ENCODE results near the gene NEU4. TPM values are rescaled to one million over a fixed set of nuclear protein-coding genes. Genes with fewer than 3 reads are reported as not detected.

The NEU4 gene
- total RNA-seq, 4 donors from 2014 or later, result 0.15 TPM; not detected in 3

DNA sequence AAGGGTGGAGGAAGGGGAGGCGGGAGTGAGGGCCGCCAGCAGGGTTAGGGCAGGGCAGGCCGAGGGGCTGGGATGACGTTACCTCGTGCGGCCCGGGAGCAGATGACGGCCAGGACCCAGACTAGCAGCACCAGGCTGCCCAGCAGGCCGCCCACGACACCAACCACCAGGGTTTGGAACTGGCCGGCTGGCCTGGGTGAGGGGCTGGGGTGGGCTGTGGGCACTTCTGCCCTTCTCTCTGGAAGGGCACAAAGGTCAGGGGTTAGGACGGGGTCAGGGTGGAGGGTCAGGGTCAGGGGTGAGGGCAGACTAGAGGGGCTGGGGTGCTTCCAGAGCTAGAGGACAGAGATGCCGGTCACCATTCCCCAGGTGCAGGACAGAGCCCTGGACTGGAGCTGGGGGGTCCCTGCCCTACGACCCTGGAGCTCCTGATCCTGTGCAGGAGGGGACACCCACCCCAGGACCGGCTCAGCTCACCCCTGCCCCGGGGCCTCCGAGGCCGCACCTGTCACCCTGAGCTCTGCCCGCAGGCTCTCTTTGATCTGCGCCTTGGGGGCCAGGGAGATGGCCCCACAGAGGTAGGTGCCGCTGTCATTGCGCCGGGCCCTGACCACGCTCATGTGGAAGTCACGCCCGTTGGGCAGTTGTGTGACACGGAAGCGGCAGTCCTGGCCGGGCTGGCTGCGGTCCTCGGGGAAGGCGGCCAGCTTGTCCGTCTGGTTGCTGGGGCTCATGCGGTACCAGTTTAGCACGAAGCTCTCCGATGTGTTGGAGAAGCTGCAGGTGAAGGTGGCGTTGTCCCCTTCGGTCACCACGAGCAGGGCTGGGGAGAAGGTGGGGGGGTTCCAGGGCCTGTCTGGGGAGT lies 43.4 kb downstream of the NEU4 start:
- 91 to 93% methylated on average over 34 to 39 of the region's 39 CpGs for WGBS, 2 donors
- H3K4me3 ChIP-seq (ENCODE audit: low read depth, poor library complexity, severe bottlenecking), result no peak overlapping the region
- peak in 1 of 2 donors; percentile 77 for DNase-seq (ENCODE audit: low spot score in 2 of 2)
- TF ChIP-seq, protein P1, sequence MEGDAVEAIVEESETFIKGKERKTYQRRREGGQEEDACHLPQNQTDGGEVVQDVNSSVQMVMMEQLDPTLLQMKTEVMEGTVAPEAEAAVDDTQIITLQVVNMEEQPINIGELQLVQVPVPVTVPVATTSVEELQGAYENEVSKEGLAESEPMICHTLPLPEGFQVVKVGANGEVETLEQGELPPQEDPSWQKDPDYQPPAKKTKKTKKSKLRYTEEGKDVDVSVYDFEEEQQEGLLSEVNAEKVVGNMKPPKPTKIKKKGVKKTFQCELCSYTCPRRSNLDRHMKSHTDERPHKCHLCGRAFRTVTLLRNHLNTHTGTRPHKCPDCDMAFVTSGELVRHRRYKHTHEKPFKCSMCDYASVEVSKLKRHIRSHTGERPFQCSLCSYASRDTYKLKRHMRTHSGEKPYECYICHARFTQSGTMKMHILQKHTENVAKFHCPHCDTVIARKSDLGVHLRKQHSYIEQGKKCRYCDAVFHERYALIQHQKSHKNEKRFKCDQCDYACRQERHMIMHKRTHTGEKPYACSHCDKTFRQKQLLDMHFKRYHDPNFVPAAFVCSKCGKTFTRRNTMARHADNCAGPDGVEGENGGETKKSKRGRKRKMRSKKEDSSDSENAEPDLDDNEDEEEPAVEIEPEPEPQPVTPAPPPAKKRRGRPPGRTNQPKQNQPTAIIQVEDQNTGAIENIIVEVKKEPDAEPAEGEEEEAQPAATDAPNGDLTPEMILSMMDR (IDR thresholded peaks at IDR 0.05), result no peak
- TF ChIP-seq POLR2A (IDR thresholded peaks at IDR 0.05), result no peak
- intact Hi-C loops (cut with DNase I; ENCODE audit: low total_unique reads), result no loop called here

DNA sequence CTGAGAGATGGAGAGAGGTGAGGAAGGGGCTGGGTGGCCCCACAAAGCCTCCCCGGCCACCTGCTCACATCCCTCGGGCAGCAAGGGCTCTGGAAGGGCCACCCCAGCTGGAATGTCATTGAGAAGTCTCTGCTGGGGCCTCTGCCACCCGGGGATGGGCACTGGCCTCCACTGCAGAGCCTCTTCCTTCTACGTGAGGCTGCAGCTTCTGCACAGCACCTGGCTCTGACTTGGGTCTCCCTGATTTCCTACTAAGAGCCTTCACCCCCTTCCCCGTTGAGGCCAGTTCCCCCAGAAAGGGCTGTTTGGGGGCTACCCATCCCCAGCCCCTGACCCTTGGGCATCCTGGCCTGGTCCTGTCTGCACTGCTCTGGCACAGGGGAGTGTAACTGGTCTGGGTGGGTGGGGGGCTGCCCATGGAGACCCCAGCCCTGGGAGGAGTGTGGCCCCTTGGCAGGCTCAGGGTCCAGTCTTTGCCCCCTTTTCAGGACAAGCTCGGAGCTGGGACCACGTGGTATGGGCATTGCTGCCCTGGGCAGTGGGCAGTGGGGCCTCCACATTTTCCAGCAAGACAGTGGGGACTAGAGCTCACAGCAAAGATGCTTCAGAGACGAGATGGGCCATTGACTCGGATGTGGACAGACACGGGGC lies 44.1 kb downstream of the NEU4 start:
- no peak overlapping the region for H3K4me3 ChIP-seq (ENCODE audit: low read depth, poor library complexity, severe bottlenecking)
- intact Hi-C loops (cut with DNase I; ENCODE audit: low total_unique reads), result no loop called here
- 91 to 95% methylated on average over 7 to 10 of the region's 10 CpGs for WGBS, 2 donors
- no peak for TF ChIP-seq POLR2A (IDR thresholded peaks at IDR 0.05)
- TF ChIP-seq, protein P1 (IDR thresholded peaks at IDR 0.05), result no peak
- DNase-seq (ENCODE audit: low spot score in 2 of 2), result peak in 1 of 2 donors; percentile 74

DNA sequence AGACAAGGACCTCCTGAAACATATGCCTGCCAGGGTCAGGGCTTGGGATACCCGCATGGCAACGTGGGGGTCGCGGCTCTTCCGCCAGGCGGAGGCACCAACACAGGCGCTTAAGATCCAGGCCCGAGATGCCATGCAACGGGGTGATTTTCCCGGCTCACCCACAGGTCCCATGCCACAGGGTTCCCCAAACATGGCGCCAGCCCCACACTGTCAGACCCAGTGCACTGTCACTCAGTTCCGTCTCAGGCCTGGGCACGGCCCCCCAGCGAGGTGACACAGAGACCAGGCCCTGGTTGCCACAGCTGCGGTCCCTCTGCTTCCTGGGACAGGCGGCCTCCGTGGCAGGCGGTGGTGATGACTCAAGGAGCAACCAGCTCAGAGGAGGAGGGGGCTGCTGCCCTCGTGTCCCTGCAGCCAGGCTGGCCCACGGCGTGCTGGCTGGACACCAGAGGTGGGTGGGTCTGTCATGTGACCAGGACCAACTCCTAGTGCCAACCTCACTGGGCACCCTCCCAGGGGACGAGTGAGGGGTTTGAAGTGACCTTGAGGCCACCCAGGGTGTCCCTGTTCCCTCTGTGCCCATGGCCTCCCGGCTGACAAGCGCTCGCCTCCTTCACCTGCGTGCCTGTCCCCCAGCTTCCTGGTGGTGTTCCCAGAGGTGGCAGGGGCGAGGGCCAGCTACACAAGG lies 44.8 kb downstream of the NEU4 start:
- 80 to 83% methylated on average over 13 to 25 of the region's 27 CpGs for WGBS, 2 donors
- intact Hi-C loops (cut with DNase I; ENCODE audit: low total_unique reads), result no loop called here
- no peak overlapping the region for H3K4me3 ChIP-seq (ENCODE audit: low read depth, poor library complexity, severe bottlenecking)
- DNase-seq (ENCODE audit: low spot score in 2 of 2), result peak in 1 of 2 donors; percentile 86
- TF ChIP-seq, protein P1 (IDR thresholded peaks at IDR 0.05), result no peak
- TF ChIP-seq POLR2A (IDR thresholded peaks at IDR 0.05), result no peak

DNA sequence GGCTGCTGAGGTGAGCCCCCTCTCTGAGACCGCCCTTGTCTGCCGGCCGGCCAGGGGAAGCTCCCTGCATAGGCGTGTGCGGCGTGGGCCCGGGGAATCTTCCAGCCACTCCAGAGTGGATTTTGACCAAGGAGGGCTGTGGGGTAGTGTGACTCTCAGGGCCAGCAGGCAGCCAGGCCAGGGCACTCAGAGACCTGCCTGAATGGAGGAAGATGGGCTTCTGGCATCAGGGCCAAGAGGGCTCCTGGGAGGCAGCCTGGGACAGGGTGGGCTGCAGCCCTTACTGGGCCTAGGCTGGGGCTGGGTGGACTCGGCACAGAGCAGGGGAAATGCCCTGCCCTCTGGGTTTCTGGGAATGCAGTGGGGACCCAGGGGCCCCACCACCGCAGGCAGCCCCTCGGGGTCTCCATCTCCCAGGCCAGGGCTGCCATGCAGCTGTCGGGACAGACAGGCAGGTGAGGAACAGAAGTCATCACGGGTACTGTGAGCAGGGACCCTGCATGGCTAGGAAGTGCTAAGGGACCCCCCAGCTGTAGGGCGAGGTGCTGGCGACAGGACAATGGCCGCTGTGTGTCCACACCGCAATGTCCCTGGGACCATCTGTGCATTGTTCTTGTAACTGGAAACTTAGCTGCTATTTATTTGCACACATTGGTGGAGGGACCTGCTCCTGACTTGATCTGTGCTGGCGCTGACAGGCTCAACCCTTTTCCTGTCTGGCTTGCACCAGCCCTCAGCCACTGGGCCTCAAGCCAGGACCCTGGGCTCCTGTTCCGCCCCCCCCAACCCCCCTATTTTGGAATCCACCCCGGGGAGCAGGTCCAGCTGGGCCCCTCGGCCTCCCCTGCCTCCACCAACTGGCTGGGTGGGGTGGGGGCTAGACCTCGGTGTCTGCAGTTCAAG lies 45.6 kb downstream of the NEU4 start:
- 63 to 70% methylated on average over 19 to 20 of the region's 21 CpGs for WGBS, 2 donors
- intact Hi-C loops (cut with DNase I; ENCODE audit: low total_unique reads), result no loop called here
- H3K4me3 ChIP-seq (ENCODE audit: low read depth, poor library complexity, severe bottlenecking), result no peak overlapping the region
- no peak for DNase-seq (ENCODE audit: low spot score in 2 of 2)
- TF ChIP-seq POLR2A (IDR thresholded peaks at IDR 0.05), result no peak
- TF ChIP-seq, protein P1 (IDR thresholded peaks at IDR 0.05), result no peak

DNA sequence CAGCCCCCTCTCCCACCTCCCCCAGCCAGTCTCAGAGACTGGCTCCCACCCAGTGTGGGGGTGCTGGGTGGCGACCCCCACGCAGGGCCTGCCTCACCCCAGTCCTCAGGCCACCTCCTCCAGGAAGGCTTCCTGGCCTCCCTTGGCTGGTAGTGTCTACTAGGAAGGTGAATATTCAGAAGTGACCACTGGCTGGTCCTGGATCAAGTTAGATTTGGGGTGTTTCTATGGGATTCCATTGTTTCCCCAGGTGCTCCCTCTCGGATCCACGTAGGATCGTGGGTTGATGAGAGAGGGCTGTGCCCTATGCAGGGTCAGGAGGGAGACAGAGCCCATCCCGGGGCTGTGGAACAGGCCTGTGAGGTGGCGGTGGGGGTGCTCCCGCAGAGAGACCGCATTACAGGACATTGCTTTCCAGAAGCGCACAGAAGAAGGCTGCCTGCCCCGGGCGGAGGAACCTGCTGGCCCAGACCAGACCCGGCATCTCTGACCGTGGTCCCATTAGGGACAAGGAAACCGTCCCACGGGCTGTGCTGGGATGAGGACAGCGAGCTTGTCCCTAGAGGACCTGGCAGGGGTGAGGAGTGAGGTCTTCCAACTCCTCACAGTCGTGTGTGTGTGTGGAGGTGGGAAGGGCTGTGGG lies 46.4 kb downstream of the NEU4 start:
- TF ChIP-seq POLR2A (IDR thresholded peaks at IDR 0.05), result no peak
- TF ChIP-seq, protein P1 (IDR thresholded peaks at IDR 0.05), result no peak
- no peak for DNase-seq (ENCODE audit: low spot score in 2 of 2)
- H3K4me3 ChIP-seq (ENCODE audit: low read depth, poor library complexity, severe bottlenecking), result no peak overlapping the region
- intact Hi-C loops (cut with DNase I; ENCODE audit: low total_unique reads), result no loop called here
- WGBS, 2 donors, result 87% methylated on average over 16 of the region's 18 CpGs
